Fibroblast of mammary gland (primary cell): ENCODE results near the gene LAIR2.

ENCODE experiments used
- DNase-seq: peaks from one replicate; pipeline ENCODE4 v3.0.0-alpha.2; 2010; ENCODE audit warnings: low read depth
- H3K4me3 ChIP-seq: 2 replicates; pipeline ENCODE4 v1.5.1; 2011; ENCODE audit warnings: low read depth, mild to moderate bottlenecking, low read length, moderate library complexity; ENCODE audit not compliant: control insufficient read depth
- CTCF ChIP-seq: conservative IDR thresholded peaks from 2 replicates; pipeline ENCODE4 v1.5.1; 2011; ENCODE audit warnings: low read depth, low read length, inconsistent platforms; ENCODE audit not compliant: control insufficient read depth, insufficient read depth

The LAIR2 gene

GRCh38 chr19:54457773-54458647, 44.6 kb upstream of the LAIR2 start:
- TF ChIP-seq CTCF = no peak

GRCh38 chr19:54458648-54459281, 43.9 kb upstream of the LAIR2 start:
- TF ChIP-seq CTCF = no peak
- no peak overlapping the region for H3K4me3 ChIP-seq
- DNase-seq = no peak

More at GRCh38 chr19:54457773-54458647, 44.6 kb upstream of the LAIR2 start:
- no peak overlapping the region for H3K4me3 ChIP-seq
- no peak for DNase-seq

- no peak for TF ChIP-seq CTCF
- H3K4me3 ChIP-seq = no peak overlapping the region
Observed at GRCh38 chr19:54459282-54460229, 43.1 kb upstream of the LAIR2 start.

GRCh38 chr19:54460230-54461005, 42.2 kb upstream of the LAIR2 start:
- no peak for TF ChIP-seq CTCF
- H3K4me3 ChIP-seq = no peak overlapping the region
- no peak for DNase-seq

More at GRCh38 chr19:54459282-54460229, 43.1 kb upstream of the LAIR2 start:
- DNase-seq = no peak

GRCh38 chr19:54461210-54461609, 41.4 kb upstream of the LAIR2 start:
- no peak overlapping the region for H3K4me3 ChIP-seq
- DNase-seq = no peak
- no peak for TF ChIP-seq CTCF
